Activated naive CD4-positive, alpha-beta T cell treated with anti-CD3 and anti-CD28 coated beads, Interleukin-2, amount 10 ng/mL, durations not matched to agents 7 days and 5 days (primary cell): Measurements from ENCODE around the gene ADAMTS12.

Source experiments
- CTCF ChIA-PET: fragments of 350-600 bp; sonication (Branson Sonifier 250); formaldehyde crosslinking; loops from one replicate; lab custom pipeline; 2021; ENCODE audit warnings: antibody characterized with exemption; lab: Charles Lee
- DNase-seq: peaks from one replicate; pipeline ENCODE4 v3.0.0-alpha.2; 2020
- H3K27ac Mint-ChIP-seq: one replicate; pipeline ENCODE4 v1.8.0; 2021; ENCODE audit warnings: mild to moderate bottlenecking, moderate library complexity, mixed read lengths
- H3K27me3 Mint-ChIP-seq: one replicate; pipeline ENCODE4 v1.8.0; 2021; ENCODE audit warnings: mild to moderate bottlenecking, mixed read lengths
- H3K36me3 Mint-ChIP-seq: one replicate; pipeline ENCODE4 v1.8.0; 2021; ENCODE audit warnings: mixed read lengths
- H3K4me1 Mint-ChIP-seq: one replicate; pipeline ENCODE4 v1.8.0; 2021; ENCODE audit warnings: mixed read lengths
- H3K4me3 Mint-ChIP-seq: one replicate; pipeline ENCODE4 v1.8.0; 2021; ENCODE audit warnings: mild to moderate bottlenecking, moderate library complexity, mixed read lengths
- H3K9me3 Mint-ChIP-seq: one replicate; pipeline ENCODE4 v1.8.0; 2021; ENCODE audit warnings: mixed read lengths

The ADAMTS12 gene

DNA sequence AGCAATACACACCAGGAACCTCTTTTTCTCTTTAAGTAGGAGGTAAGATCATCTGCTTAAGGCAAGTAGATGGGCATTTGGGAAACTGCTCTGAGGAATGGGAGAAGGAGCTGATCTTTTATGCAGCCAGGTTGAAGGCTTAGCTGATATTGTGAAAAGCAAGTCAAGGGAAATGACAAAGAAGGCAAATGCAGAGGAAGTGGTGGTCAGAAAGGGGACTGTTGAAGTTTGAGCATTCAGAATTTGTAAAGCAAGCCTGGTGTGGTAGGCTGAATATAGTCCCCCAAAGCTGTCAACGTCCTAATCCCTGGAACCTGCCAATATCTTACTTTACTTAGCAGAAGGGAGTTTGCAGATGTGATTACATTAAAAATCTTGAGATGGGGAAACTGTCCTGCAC is 128.9 kb downstream of the ADAMTS12 start:
- Mint-ChIP-seq H3K27me3 (peaks cover 8% of the 10 kb centered on the region), H3K9me3 (no peaks in the 10 kb centered on the region), H3K36me3 (no peaks in the 10 kb centered on the region), H3K27ac (no peak overlapping the region), H3K4me1 (no peaks in the 10 kb centered on the region), H3K4me3 (no peak overlapping the region)
- DNase-seq = no peak
- CTCF ChIA-PET = no interaction called here

- H3K27ac Mint-ChIP-seq = no peak overlapping the region
- CTCF ChIA-PET = no interaction called here
- no peaks in the 10 kb centered on the region for H3K36me3 Mint-ChIP-seq
- H3K27me3 Mint-ChIP-seq = peaks cover 4% of the 10 kb centered on the region
- H3K9me3 Mint-ChIP-seq = no peaks in the 10 kb centered on the region
- no peaks in the 10 kb centered on the region for H3K4me1 Mint-ChIP-seq
- no peak for DNase-seq
- H3K4me3 Mint-ChIP-seq = no peak overlapping the region
Measured at GRCh38 chr5:33761139-33761538, 130.7 kb downstream of the ADAMTS12 start.

DNA sequence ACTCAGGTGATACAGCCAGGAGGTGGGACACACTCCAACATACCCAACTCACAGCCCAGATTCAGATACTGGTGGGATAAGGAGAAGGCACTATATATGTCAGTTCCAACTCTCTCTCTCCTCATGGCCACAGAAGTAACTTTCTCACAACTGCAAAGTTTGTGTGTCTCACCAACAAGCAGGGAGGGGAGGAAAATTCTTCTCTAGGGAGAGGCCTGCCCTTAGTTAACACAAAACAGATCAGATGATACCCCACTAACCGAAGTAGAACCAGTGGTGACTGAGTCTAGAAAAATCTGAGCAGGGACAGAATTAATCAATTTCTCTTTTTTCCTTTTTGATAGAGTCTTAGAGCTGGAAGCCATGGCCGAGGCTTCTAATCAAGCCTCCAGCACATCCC is 133.1 kb downstream of the ADAMTS12 start:
- Mint-ChIP-seq H3K27ac (no peak overlapping the region), H3K4me3 (no peak overlapping the region), H3K9me3 (no peaks in the 10 kb centered on the region), H3K36me3 (no peaks in the 10 kb centered on the region), H3K27me3 (peaks cover 4% of the 10 kb centered on the region), H3K4me1 (no peaks in the 10 kb centered on the region)
- no peak for DNase-seq
- CTCF ChIA-PET = no interaction called here

- CTCF ChIA-PET = no interaction called here
- Mint-ChIP-seq H3K4me3 (no peak overlapping the region), H3K27ac (no peak overlapping the region), H3K4me1 (no peaks in the 10 kb centered on the region), H3K36me3 (no peaks in the 10 kb centered on the region), H3K27me3 (no peaks in the 10 kb centered on the region), H3K9me3 (no peaks in the 10 kb centered on the region)
- DNase-seq = no peak
Measured at GRCh38 chr5:33756491-33756890, 135.3 kb downstream of the ADAMTS12 start.

GRCh38 chr5:33755231-33755630 is 136.6 kb downstream of the ADAMTS12 start:
- Mint-ChIP-seq H3K9me3 (no peaks in the 10 kb centered on the region), H3K27ac (no peak overlapping the region), H3K36me3 (no peaks in the 10 kb centered on the region), H3K4me1 (no peaks in the 10 kb centered on the region), H3K4me3 (no peak overlapping the region), H3K27me3 (no peaks in the 10 kb centered on the region)
- DNase-seq = no peak
- CTCF ChIA-PET = no interaction called here

GRCh38 chr5:33753704-33754103 is 138.1 kb downstream of the ADAMTS12 start:
- DNase-seq = no peak
- CTCF ChIA-PET = no interaction called here
- Mint-ChIP-seq H3K4me3 (no peak overlapping the region), H3K36me3 (no peaks in the 10 kb centered on the region), H3K27ac (no peak overlapping the region), H3K27me3 (no peaks in the 10 kb centered on the region), H3K4me1 (no peaks in the 10 kb centered on the region), H3K9me3 (no peaks in the 10 kb centered on the region)

DNA sequence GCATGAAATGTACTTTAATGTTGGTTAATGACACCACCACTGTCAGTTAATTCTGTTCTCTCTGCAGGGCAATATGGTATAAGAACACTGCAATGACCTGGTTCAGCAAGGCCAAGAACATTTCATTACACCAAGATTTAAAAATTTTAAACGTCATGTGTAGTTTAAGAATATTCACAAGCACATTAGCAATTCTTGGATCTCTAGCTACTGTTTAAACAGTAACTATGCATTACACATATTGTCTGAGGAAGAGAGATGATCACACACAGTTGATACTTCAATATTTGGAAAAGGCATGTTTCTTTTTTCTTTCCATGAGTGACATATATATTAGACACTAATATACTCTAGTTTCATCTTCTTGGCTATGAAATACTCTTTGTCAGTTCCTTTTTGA is 143.0 kb downstream of the ADAMTS12 start:
- CTCF ChIA-PET = no interaction called here
- no peak overlapping the region for H3K27ac Mint-ChIP-seq

GRCh38 chr5:33745101-33745770 is 146.6 kb downstream of the ADAMTS12 start:
- H3K36me3 Mint-ChIP-seq = no peaks in the 10 kb centered on the region
- no peak overlapping the region for H3K27ac Mint-ChIP-seq
- no peaks in the 10 kb centered on the region for H3K9me3 Mint-ChIP-seq
- H3K27me3 Mint-ChIP-seq = no peaks in the 10 kb centered on the region
- no peak for DNase-seq
- CTCF ChIA-PET = interaction anchor here (0.5 to 0.6 kb wide), 2 partner anchors 225 to 316 kb away, joined by 3 read pairs; no protein-coding TSS in a partner anchor
- H3K4me3 Mint-ChIP-seq = no peak overlapping the region
- no peaks in the 10 kb centered on the region for H3K4me1 Mint-ChIP-seq

More for the DNA sequence above, 143.0 kb downstream of the ADAMTS12 start:
- no peaks in the 10 kb centered on the region for H3K4me1 Mint-ChIP-seq
- no peaks in the 10 kb centered on the region for H3K27me3 Mint-ChIP-seq
- no peaks in the 10 kb centered on the region for H3K36me3 Mint-ChIP-seq
- no peak overlapping the region for H3K4me3 Mint-ChIP-seq
- H3K9me3 Mint-ChIP-seq = no peaks in the 10 kb centered on the region
- no peak for DNase-seq

DNA sequence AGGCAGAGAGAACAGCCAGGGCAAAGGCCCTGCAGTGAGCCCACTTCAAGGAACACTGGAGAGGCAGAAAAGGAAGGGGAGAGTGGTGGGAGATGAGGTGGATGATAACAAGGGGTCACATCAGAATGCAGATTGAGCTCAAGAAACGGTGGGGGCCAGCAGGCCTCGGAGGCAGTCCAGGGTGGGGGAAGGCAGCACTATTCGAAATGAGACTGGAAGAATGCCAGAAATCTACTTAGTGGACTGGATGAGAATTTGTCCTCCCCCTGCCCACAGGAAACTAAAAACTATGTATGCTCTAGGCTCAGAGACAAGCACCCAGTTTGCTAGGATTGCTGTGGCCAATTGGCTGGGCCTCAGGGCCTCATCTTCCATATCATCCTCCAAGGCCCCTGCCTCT is 148.7 kb downstream of the ADAMTS12 start:
- Mint-ChIP-seq H3K4me3 (no peak overlapping the region), H3K36me3 (no peaks in the 10 kb centered on the region), H3K9me3 (no peaks in the 10 kb centered on the region), H3K27me3 (no peaks in the 10 kb centered on the region), H3K4me1 (no peaks in the 10 kb centered on the region), H3K27ac (no peak overlapping the region)
- CTCF ChIA-PET = no interaction called here
- DNase-seq = no peak

DNA sequence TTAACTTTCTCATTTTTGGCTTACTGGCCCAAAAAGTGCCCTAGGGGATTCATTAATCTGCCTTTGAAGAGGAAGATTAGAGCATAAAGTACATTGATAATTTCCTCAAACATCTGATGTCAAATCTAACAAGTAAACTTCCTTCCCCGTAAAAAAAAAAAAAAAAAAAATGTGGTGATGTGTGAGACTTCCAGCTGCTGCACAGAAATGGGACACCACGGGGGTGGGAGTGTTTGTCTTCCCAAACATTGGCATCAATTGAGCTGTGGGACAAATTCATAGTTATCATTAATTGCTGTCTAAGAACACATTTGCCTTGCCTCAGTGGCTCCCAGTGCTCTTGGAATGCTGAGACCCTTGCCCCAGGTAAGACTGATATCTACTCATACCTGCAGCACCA is 149.6 kb downstream of the ADAMTS12 start:
- Mint-ChIP-seq H3K36me3 (no peaks in the 10 kb centered on the region), H3K27ac (no peak overlapping the region), H3K9me3 (no peaks in the 10 kb centered on the region), H3K4me1 (no peaks in the 10 kb centered on the region), H3K4me3 (no peak overlapping the region), H3K27me3 (no peaks in the 10 kb centered on the region)
- CTCF ChIA-PET = interaction anchor here (0.6 kb wide), 1 partner anchor 110 kb away, joined by 3 read pairs; no protein-coding TSS in a partner anchor
- DNase-seq = no peak

GRCh38 chr5:33738967-33739366 is 152.8 kb downstream of the ADAMTS12 start:
- DNase-seq = no peak
- H3K27me3 Mint-ChIP-seq = peaks cover 3% of the 10 kb centered on the region
- H3K4me1 Mint-ChIP-seq = no peaks in the 10 kb centered on the region
- CTCF ChIA-PET = no interaction called here
- no peak overlapping the region for H3K27ac Mint-ChIP-seq
- H3K36me3 Mint-ChIP-seq = no peaks in the 10 kb centered on the region
- no peaks in the 10 kb centered on the region for H3K9me3 Mint-ChIP-seq
- no peak overlapping the region for H3K4me3 Mint-ChIP-seq

GRCh38 chr5:33738097-33738496 is 153.7 kb downstream of the ADAMTS12 start:
- H3K27ac Mint-ChIP-seq = no peak overlapping the region
- CTCF ChIA-PET = no interaction called here
- peaks cover 4% of the 10 kb centered on the region for H3K27me3 Mint-ChIP-seq
- H3K4me3 Mint-ChIP-seq = no peak overlapping the region
- no peaks in the 10 kb centered on the region for H3K9me3 Mint-ChIP-seq
- H3K4me1 Mint-ChIP-seq = no peaks in the 10 kb centered on the region
- no peak for DNase-seq
- H3K36me3 Mint-ChIP-seq = no peaks in the 10 kb centered on the region

DNA sequence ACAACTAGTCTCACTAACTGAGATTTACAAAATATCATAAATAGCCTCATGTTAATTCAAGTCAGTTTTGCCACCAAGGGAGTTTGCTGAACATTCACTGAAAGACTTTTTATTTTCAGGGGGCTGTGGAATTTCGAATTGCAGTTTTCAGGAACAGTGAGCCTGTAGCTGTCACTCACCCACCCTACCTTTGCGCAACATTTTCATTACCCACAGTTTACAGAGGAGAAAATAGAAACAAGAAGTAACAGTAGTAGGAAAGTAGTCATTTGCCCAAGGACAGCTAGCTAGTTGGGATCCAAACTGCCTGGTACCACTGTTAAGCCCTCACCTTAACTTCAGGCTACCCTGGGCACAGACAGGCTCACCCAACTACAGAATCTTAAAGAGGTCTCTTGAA is 154.1 kb downstream of the ADAMTS12 start:
- CTCF ChIA-PET = no interaction called here
- no peaks in the 10 kb centered on the region for H3K9me3 Mint-ChIP-seq
- H3K27ac Mint-ChIP-seq = no peak overlapping the region
- DNase-seq = no peak
- no peaks in the 10 kb centered on the region for H3K36me3 Mint-ChIP-seq
- H3K4me1 Mint-ChIP-seq = no peaks in the 10 kb centered on the region
- H3K4me3 Mint-ChIP-seq = no peak overlapping the region
- H3K27me3 Mint-ChIP-seq = peaks cover 4% of the 10 kb centered on the region

- H3K27me3 Mint-ChIP-seq = peaks cover 4% of the 10 kb centered on the region
- DNase-seq = no peak
- CTCF ChIA-PET = no interaction called here
- no peaks in the 10 kb centered on the region for H3K36me3 Mint-ChIP-seq
- no peaks in the 10 kb centered on the region for H3K4me1 Mint-ChIP-seq
- H3K27ac Mint-ChIP-seq = no peak overlapping the region
- H3K4me3 Mint-ChIP-seq = no peak overlapping the region
- H3K9me3 Mint-ChIP-seq = no peaks in the 10 kb centered on the region
Measured at GRCh38 chr5:33737284-33737683, 154.5 kb downstream of the ADAMTS12 start.

DNA sequence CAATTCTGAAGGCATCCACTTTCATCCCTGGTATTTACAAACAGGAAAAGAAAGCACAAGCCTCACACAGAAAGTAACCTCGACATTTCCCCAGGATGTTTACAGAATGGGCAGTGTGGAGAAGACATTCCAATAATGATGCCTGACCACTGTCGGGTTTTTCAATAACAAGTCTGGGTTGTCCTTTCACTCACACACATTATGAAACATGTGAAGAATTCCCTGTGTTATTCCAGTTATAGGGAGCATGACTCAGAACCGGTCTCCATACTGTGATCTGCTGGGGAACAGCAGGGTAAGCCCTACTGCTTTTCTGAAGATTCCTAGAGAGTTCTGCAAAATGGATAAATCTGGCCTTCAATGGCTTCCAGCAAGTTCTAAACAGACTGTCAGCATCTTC is 155.3 kb downstream of the ADAMTS12 start:
- Mint-ChIP-seq H3K27me3 (peaks cover 5% of the 10 kb centered on the region), H3K27ac (no peak overlapping the region), H3K36me3 (no peaks in the 10 kb centered on the region), H3K4me1 (no peaks in the 10 kb centered on the region), H3K9me3 (no peaks in the 10 kb centered on the region), H3K4me3 (no peak overlapping the region)
- no peak for DNase-seq
- CTCF ChIA-PET = no interaction called here
